Epithelial cell of esophagus (primary cell): ENCODE data around the gene TNIK.

ENCODE experiments used
- DNase-seq: peaks from one replicate; pipeline ENCODE4 v3.0.0; 2010; ENCODE audit warnings: low read depth
- H3K4me3 ChIP-seq: 2 replicates; pipeline ENCODE4 v1.5.1; 2011; ENCODE audit warnings: mild to moderate bottlenecking, low read length, control low read depth
- TF ChIP-seq, protein P1 (sequence below): IDR thresholded peaks from 2 replicates; pipeline ENCODE4 v1.5.1; 2011; ENCODE audit warnings: low read depth, mild to moderate bottlenecking, low read length, control low read depth, inconsistent platforms; ENCODE audit not compliant: insufficient read depth; ENCODE audit errors: missing control alignments

TNIK gene

DNA sequence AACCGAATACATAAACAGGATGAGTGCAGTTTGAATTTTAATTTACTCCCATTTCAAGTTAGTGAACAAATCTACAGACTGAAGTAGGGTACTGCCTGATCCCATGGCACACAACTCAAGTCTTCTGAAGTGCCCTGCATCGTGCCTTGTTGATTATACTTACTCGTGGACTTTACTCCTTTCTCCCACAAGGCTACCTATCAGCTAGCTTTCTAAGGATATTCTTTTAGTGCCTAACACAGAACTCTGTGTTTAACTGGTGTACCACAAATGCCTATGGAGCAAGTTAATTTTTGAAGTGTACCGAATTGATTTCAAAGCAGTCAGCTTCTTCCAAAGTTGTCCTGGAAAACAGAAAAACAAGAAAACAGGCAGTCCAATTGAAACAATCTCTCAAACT is 119.8 kb downstream of the TNIK start:
- TF ChIP-seq, protein P1, sequence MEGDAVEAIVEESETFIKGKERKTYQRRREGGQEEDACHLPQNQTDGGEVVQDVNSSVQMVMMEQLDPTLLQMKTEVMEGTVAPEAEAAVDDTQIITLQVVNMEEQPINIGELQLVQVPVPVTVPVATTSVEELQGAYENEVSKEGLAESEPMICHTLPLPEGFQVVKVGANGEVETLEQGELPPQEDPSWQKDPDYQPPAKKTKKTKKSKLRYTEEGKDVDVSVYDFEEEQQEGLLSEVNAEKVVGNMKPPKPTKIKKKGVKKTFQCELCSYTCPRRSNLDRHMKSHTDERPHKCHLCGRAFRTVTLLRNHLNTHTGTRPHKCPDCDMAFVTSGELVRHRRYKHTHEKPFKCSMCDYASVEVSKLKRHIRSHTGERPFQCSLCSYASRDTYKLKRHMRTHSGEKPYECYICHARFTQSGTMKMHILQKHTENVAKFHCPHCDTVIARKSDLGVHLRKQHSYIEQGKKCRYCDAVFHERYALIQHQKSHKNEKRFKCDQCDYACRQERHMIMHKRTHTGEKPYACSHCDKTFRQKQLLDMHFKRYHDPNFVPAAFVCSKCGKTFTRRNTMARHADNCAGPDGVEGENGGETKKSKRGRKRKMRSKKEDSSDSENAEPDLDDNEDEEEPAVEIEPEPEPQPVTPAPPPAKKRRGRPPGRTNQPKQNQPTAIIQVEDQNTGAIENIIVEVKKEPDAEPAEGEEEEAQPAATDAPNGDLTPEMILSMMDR, result no peak
- DNase-seq, result no peak
- no peak overlapping the region for H3K4me3 ChIP-seq

GRCh38 chr3:171339598-171339997 is 120.6 kb downstream of the TNIK start:
- TF ChIP-seq, protein P1, result no peak
- no peak overlapping the region for H3K4me3 ChIP-seq
- no peak for DNase-seq

DNA sequence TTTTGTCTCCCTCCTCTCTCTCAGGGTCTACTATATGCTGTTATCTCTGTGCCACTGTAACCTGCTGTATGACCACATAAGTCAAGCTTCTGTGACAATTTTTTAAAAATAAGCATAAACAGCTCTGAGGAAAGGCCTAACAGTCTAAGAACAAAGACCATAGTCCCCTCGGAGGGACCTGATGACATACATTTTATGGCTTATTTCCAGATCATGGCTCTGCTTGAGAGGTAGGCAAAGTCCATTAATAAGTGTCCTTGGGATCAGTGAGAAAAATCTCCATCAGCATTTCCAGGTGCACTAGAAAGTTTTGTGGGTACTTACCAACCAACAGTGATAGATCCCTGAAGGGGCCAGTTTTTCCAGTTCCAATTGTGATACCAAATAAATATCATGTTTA is 123.8 kb downstream of the TNIK start:
- no peak overlapping the region for H3K4me3 ChIP-seq
- DNase-seq, result no peak
- TF ChIP-seq, protein P1, result no peak

DNA sequence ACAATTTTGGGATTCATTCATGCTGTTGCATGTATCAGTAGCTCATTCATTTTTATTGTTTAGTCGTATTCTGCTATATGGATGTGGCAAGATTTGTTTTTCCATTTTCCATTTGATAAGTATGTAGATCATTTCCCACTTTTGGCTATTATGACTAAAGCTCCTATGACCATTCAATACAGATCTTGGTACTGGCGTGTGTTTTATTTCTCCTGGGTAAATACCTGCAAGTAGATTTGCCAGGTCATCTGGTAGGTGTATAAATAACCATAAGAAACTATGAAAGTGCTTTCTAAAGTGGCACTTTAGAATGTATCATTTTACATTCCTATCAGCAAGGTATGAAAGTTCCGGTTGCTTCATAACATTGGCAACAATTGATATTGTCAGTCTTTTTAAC is 124.6 kb downstream of the TNIK start:
- no peak overlapping the region for H3K4me3 ChIP-seq
- DNase-seq, result no peak
- TF ChIP-seq, protein P1, result no peak

DNA sequence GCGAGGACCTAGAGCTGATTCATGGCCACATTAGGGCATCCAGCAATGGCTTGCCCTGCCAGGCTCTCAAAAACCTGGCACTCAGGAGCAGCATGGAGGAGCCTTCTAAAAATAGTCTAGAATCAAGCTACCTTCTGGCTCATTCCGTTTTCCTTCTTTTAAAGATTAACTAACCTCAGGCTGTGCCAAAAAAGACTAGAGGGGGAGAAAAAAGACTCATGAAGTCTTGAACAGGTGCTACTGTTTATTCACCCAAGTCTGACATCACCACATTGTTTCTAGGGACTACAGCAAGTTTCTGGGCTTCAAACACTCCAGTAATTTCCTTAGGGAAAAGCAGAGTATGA is 125.8 kb downstream of the TNIK start:
- H3K4me3 ChIP-seq, result no peak overlapping the region
- TF ChIP-seq, protein P1, result no peak
- no peak for DNase-seq

- DNase-seq, result no peak
- TF ChIP-seq, protein P1, result no peak
Observed at GRCh38 chr3:171333784-171334464, 126.3 kb downstream of the TNIK start.

DNA sequence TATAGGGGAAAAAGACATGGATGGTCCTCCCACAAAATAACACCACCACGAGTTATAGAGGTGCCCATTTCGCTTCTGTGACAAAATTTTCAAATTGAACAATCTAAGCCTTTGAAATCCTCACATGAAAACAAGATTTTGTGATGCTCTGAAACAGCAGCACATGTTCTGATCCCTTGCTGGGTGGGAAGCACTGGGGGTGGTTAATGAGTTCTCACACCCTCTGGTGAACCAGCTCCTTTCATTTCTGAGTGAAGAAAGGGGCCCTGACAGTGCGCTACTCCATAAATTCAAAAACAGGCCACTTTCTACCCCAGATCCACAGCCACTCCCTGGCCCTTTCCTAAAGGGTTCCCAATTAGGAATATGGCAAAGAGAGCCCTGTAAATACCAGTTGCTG is 129.3 kb downstream of the TNIK start:
- no peak for DNase-seq
- H3K4me3 ChIP-seq, result no peak overlapping the region
- TF ChIP-seq, protein P1, result no peak

More at GRCh38 chr3:171333784-171334464, 126.3 kb downstream of the TNIK start:
- no peak overlapping the region for H3K4me3 ChIP-seq
